ENCODE measurements around the gene KCNH4. TPM values are rescaled to one million over a fixed set of nuclear protein-coding genes. Genes with fewer than 3 reads are reported as not detected.

Gene KCNH4
- total RNA-seq, 2 experiments from 2014 or later: 0.09 TPM; not detected in 1

DNA sequence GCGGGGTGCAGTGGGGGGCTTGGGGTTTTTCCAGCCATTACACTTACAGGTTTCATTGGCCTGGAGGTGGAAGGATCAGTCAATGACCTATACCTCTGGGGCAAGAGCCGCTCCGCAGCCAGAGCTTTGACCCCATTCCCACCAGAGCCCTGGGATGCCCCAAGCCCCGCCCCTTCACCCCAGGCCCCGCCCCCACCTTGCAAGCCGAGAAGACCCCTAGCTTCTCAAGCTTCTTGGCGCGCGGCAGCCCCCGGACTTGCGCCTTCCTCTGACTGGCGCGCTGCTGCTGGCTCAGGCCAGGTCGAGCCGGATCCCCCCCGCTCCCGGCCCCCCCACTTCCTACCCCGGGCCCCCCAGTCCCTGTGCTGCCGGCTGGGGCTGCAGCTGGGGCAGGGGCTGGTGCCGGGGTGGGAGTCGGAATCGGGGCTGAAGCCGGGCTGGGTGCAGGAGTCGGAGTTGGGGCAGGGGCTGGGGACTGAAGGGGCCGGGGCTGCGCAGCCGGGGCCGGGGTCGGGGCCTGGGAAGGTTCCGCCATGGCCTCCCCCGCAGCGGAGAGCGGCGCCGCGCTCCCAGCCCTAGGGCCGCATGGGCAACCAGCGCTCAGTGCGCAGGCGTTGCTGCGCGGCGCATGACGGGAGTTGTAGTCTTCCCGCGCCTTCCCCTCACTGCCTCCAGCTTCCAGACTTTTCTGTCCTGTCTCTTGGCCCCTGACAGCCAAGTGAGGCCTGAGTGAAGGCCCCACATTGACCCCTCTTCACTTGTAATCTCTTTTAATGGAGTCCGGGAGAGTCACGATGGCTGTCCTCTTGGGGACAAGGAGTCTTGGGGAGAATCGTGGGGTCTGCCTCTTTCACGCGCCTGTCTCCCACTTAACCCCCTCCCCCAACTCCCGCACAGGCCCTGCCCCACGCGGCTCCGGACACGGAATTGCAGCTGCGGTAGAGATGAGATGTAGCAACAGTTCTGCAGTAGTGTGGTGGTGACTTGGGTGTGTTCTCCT is 59.9 kb downstream of the KCNH4 start, which contains the start of gene KAT2A:
TSS of gene KAT2A (minus strand) at position 598 of the 1,000 bp plus-strand sequence. CDS start at position 535, 63 bp downstream.
- Mint-ChIP-seq H3K4me3 (peak within 1 kb of the TSS; percentile 71), H3K27ac (peak within 1 kb of the TSS; percentile 58), H3K36me3 (peaks cover 16% of the 10 kb centered on the region), H3K4me1 (peaks cover 19% of the 10 kb centered on the region), H3K27me3 (no peaks in the 10 kb centered on the region), H3K9me3 (no peaks in the 10 kb centered on the region)
- POLR2A ChIA-PET: interaction anchor here (0.6 to 4.1 kb wide), 21 partner anchors 9 to 1525 kb away, joined by 3 to 28 read pairs (median 4); partner anchors contain the start of genes CNP, DHX58, DNAJC7 and NKIRAS2
- ATAC-seq (ENCODE audit: low read depth): peak; percentile 91
- DNase-seq: peak; percentile 85

DNA sequence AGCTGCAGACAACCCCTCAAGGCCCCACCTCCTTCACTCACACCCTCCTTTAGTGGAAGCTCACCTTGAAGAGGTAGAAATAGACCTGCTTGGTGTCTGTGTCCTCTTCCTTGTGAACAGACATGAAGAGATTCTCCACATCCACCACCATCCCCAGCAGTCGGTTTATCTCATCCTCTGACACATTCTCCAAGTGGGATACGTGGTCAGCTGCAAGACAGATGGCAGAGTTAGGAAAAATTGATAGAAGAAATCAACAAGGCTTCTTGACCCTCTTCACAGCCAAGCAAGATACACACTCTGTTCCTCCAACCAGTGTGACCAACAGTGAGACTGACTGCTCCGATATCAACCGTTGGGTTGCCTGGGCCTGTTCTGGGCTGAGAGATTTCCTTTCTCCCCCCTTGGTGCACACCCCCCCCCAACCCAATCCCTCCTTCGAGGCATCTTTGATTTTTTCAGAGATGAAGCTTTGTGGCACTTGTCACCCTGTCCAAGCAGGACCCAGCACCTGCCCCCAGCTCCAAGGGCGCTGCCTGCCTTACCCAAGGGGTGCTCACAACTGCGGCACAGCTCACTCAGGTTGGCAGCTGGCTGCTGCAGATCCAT is 60.7 kb downstream of the KCNH4 start:
- Mint-ChIP-seq H3K4me3 (peak overlapping the region; percentile 71), H3K9me3 (no peaks in the 10 kb centered on the region), H3K27ac (peak overlapping the region; percentile 58), H3K36me3 (peaks cover 12% of the 10 kb centered on the region), H3K27me3 (no peaks in the 10 kb centered on the region), H3K4me1 (peaks cover 19% of the 10 kb centered on the region)
- DNase-seq (no peak), ATAC-seq (ENCODE audit: low read depth) (no peak)
- POLR2A ChIA-PET: interaction anchor here (0.6 to 4.1 kb wide), 17 partner anchors 8 to 1524 kb away, joined by 3 to 28 read pairs (median 5); partner anchors contain the start of genes CNP, DHX58, DNAJC7 and NKIRAS2

DNA sequence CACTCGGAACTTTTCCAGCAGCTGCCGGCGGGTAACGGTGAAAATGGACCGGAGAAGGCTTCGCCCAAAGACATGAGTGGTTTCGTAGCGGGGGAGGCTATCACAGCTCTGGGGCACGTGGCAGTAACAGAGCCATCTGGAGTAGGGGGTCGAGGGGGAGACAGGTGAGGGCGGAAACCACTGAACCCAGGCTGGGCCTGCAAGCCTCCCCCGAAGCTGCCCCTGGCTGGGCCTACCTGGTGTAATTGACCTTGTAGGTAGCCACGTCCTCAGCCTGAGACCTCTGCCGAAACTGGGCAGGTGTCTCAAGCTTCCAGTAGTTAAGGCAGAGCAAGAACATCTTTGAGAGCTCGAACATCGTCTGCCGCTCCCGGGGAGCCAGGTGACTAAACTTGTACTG is 61.6 kb downstream of the KCNH4 start:
- no peaks in the 10 kb centered on the region for H3K9me3 Mint-ChIP-seq
- ATAC-seq (ENCODE audit: low read depth) (no peak), DNase-seq (no peak)
- H3K4me1 Mint-ChIP-seq: peaks cover 19% of the 10 kb centered on the region
- peaks cover 8% of the 10 kb centered on the region for H3K36me3 Mint-ChIP-seq
- no peaks in the 10 kb centered on the region for H3K27me3 Mint-ChIP-seq
- POLR2A ChIA-PET: interaction anchor here (1.0 to 4.1 kb wide), 7 partner anchors 11 to 153 kb away, joined by 3 to 20 read pairs (median 6); partner anchors contain the start of genes CNP, DNAJC7 and NKIRAS2
- H3K4me3 Mint-ChIP-seq: no peak overlapping the region
- no peak overlapping the region for H3K27ac Mint-ChIP-seq

DNA sequence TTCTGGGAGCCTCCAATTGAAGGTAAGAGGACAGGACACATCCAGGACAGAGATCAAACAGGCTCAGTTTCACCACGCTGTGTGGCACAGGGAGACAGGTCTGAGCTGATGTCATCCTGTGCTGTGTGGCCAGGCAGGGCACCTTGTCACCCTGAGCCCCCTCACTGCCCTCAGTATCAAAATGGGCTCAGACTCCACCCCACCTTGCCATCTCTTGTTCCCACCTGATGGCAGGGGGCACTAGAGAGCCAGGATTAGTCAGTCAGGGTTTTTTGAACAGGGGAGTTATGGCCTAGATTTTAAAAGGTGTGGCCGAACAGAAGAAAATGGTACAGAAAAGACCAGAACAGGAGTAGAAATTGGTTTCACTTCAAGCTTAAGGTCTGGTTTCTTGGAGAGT is 62.4 kb downstream of the KCNH4 start:
- peaks cover 8% of the 10 kb centered on the region for H3K36me3 Mint-ChIP-seq
- peak overlapping the region; percentile 64 for H3K27ac Mint-ChIP-seq
- H3K9me3 Mint-ChIP-seq: no peaks in the 10 kb centered on the region
- POLR2A ChIA-PET: interaction anchor here (0.6 to 4.1 kb wide), 6 partner anchors 10 to 101 kb away, joined by 3 to 20 read pairs (median 4); partner anchors contain the start of genes DNAJC7 and NKIRAS2
- H3K4me3 Mint-ChIP-seq: peak overlapping the region; percentile 45
- no peak for DNase-seq
- ATAC-seq (ENCODE audit: low read depth): peak; percentile 32
- H3K4me1 Mint-ChIP-seq: peaks cover 21% of the 10 kb centered on the region
- no peaks in the 10 kb centered on the region for H3K27me3 Mint-ChIP-seq

DNA sequence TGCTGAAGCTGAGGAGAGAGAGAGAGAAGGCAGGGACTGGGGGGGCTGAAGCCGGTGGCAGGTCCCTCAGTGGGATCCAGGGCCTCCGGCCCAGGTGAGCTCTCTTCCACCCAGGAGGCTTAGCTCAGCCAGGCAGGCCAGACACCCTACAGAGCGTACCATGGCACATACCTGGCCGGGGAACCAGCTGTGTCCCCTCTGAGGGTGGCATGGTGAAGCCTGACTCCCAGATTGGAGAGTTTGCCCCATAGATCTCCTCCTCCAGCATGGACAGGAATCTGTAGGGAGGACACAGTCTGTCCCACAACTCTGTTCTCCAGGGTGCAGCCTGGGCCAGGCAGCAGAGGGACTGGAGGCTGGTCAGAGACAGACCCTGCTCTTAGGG is 62.8 kb downstream of the KCNH4 start:
- ATAC-seq (ENCODE audit: low read depth): no peak
- Mint-ChIP-seq H3K4me3 (no peak overlapping the region), H3K27ac (no peak overlapping the region), H3K36me3 (peaks cover 8% of the 10 kb centered on the region), H3K27me3 (no peaks in the 10 kb centered on the region), H3K4me1 (peaks cover 22% of the 10 kb centered on the region), H3K9me3 (no peaks in the 10 kb centered on the region)
- no peak for DNase-seq
- POLR2A ChIA-PET: interaction anchor here (0.6 to 4.1 kb wide), 4 partner anchors 10 to 101 kb away, joined by 4 to 20 read pairs (median 6); partner anchors contain the start of genes DNAJC7 and NKIRAS2

DNA sequence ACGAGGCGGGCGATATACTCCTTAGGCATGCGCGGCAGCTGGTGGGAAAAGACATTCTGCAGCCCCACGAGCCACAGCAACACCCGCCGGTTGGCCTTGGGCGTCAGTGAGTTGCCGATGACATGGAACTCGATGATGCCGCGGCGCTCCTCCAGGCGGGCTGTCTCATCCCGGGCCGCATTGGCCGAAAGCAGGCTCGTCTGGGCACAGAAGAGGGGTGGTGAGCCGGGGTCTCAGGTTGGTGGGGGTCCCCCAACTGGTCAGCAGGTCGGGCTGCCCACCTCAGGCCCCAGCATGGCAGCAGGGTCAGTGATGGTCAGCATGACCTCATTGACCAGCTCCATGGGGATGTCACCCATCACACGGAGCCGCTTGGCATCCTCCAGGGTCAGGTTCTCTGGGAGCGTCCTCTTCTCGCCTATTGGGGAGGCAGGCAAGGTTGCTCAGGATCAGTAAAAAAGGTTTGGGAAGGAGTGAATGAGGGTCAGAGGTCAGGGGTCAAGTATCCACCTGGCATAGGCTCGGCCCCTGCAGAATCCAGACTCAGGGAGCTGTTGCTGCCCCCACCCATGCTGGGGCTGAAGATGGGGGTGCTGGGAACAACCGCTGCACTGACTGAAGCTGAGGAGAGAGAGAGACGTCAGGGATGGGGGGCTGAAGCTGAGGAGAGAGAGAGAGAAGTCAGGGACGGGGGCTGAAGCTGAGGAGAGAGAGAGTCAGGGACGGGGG is 63.4 kb downstream of the KCNH4 start:
- no peaks in the 10 kb centered on the region for H3K27me3 Mint-ChIP-seq
- H3K4me3 Mint-ChIP-seq: no peak overlapping the region
- DNase-seq (no peak), ATAC-seq (ENCODE audit: low read depth) (no peak)
- no peaks in the 10 kb centered on the region for H3K9me3 Mint-ChIP-seq
- H3K36me3 Mint-ChIP-seq: peaks cover 8% of the 10 kb centered on the region
- POLR2A ChIA-PET: interaction anchor here (1.9 to 4.1 kb wide), 3 partner anchors 9 to 100 kb away, joined by 5 to 20 read pairs (median 6); partner anchors contain the start of genes DNAJC7 and NKIRAS2
- H3K4me1 Mint-ChIP-seq: peaks cover 25% of the 10 kb centered on the region
- no peak overlapping the region for H3K27ac Mint-ChIP-seq

DNA sequence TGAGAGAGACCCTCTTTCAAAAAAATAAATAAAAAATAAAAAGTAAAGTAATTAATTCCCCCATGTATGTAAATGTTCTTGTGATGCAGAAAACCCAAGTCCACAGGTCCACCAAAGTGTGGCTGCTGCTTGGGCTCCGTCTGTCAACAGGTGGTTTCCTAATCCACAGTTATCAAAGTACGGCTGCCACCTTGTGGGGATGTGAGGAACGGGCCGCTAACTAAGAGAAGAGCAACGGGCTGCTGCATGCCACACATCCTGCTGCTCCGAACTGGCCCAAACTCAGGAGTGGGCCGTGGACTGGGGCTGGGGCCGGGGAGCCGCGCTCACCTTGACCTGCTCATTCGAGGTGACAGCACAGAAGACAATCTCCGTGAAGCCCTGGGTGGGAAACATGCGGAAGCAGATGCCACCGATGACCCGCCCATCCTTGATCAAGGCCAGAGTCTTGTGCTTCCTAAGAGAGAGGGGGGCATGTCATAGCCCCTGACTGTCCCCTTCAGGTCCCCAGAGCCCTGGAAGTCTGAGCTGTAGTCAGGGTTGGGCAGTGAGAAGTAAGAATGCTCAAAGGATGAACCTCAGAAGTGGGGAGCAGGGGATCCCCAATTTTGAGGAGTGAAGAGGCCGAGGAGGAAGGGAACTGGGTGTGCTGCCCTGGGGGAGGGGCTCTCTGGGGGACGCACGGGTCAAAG is 64.1 kb downstream of the KCNH4 start:
- no peaks in the 10 kb centered on the region for H3K9me3 Mint-ChIP-seq
- H3K27ac Mint-ChIP-seq: peak overlapping the region; percentile 66
- peaks cover 8% of the 10 kb centered on the region for H3K36me3 Mint-ChIP-seq
- DNase-seq (peak; percentile 80), ATAC-seq (ENCODE audit: low read depth) (peak; percentile 14)
- POLR2A ChIA-PET: interaction anchor here (2.2 kb wide), 1 partner anchor 8 kb away, joined by 5 read pairs; no protein-coding TSS in a partner anchor
- H3K27me3 Mint-ChIP-seq: no peaks in the 10 kb centered on the region
- no peak overlapping the region for H3K4me3 Mint-ChIP-seq
- H3K4me1 Mint-ChIP-seq: peaks cover 25% of the 10 kb centered on the region

DNA sequence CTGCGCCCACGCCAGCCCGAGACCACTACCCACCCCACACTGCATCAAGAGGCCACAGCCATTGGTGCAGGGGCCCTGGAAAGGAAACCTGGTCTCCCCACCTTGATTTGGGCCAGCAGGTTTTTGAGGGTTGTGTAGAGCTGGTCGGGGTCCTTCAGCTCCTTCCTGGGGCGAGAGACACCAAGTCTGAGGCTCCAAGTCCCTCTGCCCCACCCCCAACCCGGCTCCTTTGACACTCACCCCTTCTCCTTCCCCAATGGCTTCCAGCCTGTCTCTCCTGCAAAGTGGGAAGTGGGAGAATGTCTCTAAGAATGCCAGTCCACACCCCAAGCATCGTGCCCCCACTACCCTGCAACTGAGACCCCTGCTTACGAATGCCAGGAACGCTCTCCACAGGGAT is 66.8 kb downstream of the KCNH4 start:
- Mint-ChIP-seq H3K27ac (peak overlapping the region; percentile 81), H3K27me3 (no peaks in the 10 kb centered on the region), H3K9me3 (no peaks in the 10 kb centered on the region), H3K36me3 (peaks cover 21% of the 10 kb centered on the region), H3K4me1 (peaks cover 32% of the 10 kb centered on the region), H3K4me3 (no peak overlapping the region)
- no peak for ATAC-seq (ENCODE audit: low read depth)
- POLR2A ChIA-PET: interaction anchor here (0.7 to 4.5 kb wide), 11 partner anchors 12 to 148 kb away, joined by 3 to 108 read pairs (median 11); partner anchors contain the start of genes CNP, DNAJC7 and NKIRAS2
- no peak for DNase-seq

DNA sequence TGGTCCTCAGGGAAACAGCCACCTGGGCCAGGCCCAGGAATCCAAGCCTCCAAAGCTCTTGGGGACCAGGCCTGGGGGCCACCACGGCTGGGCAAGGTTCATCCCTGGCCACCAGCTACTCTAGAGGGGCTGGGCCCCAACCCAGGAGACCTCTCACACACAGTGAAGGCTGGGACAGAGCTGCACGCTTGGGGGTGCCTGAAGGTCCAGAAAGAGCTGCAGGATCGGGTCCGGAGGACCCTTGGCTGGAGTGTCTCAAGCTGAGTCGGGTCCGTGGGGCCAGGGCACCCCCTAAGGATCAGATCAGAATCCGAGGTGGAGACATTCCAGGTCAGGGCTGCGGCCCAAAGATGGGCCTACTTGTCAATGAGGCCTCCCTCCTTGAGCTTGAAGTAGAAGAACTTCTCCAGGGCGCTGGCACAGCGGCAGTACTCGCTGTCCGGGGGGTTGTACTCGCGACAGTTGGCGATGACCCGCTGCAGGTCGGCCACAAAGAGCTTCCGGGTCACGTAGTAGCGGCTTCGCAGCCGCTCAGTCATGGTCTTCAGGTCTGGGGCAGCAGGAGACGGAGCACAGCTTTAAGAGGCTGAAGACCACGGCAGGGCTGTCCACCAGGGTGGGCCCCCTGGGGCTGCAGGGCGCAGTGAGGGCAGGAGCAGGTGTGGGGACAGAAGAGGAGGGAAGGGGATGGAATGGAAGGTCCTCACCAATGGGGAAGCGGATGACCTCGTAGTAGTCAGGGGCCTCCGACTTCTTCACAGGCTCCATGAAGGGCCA is 67.5 kb downstream of the KCNH4 start:
- DNase-seq: no peak
- Mint-ChIP-seq H3K27ac (peak overlapping the region; percentile 97), H3K9me3 (no peaks in the 10 kb centered on the region), H3K4me1 (peaks cover 32% of the 10 kb centered on the region), H3K4me3 (peak overlapping the region; percentile 88), H3K36me3 (peaks cover 19% of the 10 kb centered on the region), H3K27me3 (no peaks in the 10 kb centered on the region)
- POLR2A ChIA-PET: interaction anchor here (0.9 to 4.5 kb wide), 18 partner anchors 8 to 275 kb away, joined by 3 to 108 read pairs (median 9); partner anchors contain the start of genes CNP, DNAJC7, HSPB9 and KAT2A
- ATAC-seq (ENCODE audit: low read depth): no peak

DNA sequence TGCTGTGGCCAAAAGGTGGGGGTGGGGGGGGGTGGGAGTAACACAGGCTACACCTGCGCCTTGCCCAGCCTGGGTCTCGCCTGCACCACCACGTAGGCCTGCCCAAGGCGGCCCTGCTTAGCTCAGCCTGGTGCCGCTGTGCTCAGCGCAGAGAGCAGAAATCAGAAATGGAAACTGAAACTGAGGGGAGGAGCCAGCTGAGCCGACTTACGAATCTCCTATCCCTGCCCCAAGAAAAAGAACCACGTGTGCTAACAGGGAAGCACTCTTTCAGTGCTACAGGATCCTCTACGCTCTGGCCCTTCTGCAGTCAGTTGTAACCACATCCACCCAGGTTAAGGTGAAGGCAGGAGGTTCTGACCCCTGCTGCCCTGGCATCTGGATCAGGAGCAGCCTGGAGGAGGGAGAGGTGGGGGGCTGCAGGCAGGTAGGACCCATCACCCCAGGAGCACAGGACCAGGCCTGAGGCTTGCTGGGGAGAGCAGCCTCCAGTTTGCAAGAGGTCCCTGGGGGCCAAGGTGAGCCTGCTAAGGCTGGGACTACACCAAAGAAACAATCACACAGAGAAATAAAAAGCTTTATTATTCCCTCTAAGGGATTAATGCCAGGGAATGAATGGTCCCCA is 68.3 kb downstream of the KCNH4 start, which contains the start of gene DHX58:
TSS of gene DHX58 (minus strand) at position 163 of the 625 bp plus-strand sequence. CDS start 822 bp downstream, outside the sequence.
- ATAC-seq (ENCODE audit: low read depth) (peak; percentile 81), DNase-seq (peak; percentile 75)
- Mint-ChIP-seq H3K4me1 (peaks cover 37% of the 10 kb centered on the region), H3K9me3 (no peaks in the 10 kb centered on the region), H3K4me3 (peak within 1 kb of the TSS; percentile 88), H3K27ac (peak within 1 kb of the TSS; percentile 97), H3K27me3 (no peaks in the 10 kb centered on the region), H3K36me3 (peaks cover 23% of the 10 kb centered on the region)
- POLR2A ChIA-PET: interaction anchor here (0.7 to 4.5 kb wide), 29 partner anchors 9 to 423 kb away, joined by 3 to 108 read pairs (median 6); partner anchors contain the start of genes CNP, DNAJC7, GHDC and HSPB9

All from activated naive CD8-positive, alpha-beta T cell treated with anti-CD3 and anti-CD28 coated beads, Interleukin-2, amount 10 ng/mL, durations not matched to agents 7 days and 5 days (primary cell).